Measurements from ENCODE around the gene FAM124B.

Gene FAM124B

DNA sequence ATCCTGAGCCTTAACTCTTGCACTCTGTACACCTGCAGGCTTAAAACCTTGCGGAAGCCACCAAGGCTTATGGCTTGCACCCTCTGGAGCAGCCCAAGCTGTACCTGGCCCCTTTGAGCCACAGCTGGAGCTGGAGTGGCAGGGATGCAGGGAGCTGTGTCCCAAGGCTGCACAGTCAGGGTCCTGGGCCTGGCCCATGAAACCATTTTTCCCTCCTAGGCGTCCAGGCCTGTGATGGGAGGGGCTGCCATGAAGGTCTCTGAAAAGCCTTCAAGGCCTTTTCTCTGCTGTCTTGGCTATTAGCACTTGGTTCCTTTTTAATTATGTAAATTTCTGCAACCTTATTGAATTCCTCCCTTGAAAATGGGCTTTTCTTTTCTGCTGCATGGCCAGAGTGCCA, 56.4 kb downstream of the FAM124B start:
- Histone ChIP-seq H3K36me3 (ENCODE audit: control insufficient read depth, insufficient read depth, low read length) (no peaks in the 10 kb centered on the region), H3K27me3 (replicated peaks; ENCODE audit: control insufficient read depth, insufficient read depth, low read length) (no peaks in the 10 kb centered on the region; the same call in 1 of the 2 replicates), H3K4me3 (replicated peaks; ENCODE audit: low read depth, low read length) (no peak overlapping the region)
- TF ChIP-seq, protein P1, sequence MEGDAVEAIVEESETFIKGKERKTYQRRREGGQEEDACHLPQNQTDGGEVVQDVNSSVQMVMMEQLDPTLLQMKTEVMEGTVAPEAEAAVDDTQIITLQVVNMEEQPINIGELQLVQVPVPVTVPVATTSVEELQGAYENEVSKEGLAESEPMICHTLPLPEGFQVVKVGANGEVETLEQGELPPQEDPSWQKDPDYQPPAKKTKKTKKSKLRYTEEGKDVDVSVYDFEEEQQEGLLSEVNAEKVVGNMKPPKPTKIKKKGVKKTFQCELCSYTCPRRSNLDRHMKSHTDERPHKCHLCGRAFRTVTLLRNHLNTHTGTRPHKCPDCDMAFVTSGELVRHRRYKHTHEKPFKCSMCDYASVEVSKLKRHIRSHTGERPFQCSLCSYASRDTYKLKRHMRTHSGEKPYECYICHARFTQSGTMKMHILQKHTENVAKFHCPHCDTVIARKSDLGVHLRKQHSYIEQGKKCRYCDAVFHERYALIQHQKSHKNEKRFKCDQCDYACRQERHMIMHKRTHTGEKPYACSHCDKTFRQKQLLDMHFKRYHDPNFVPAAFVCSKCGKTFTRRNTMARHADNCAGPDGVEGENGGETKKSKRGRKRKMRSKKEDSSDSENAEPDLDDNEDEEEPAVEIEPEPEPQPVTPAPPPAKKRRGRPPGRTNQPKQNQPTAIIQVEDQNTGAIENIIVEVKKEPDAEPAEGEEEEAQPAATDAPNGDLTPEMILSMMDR (IDR thresholded peaks at IDR 0.05; ENCODE audit: insufficient read depth, low read length, poor library complexity, severe bottlenecking), result no peak
- DNase-seq (ENCODE audit: extremely low read depth, insufficient read length), result no peak

GRCh38 chr2:224343226-224343625, 58.7 kb downstream of the FAM124B start:
- DNase-seq (ENCODE audit: extremely low read depth, insufficient read length), result no peak
- Histone ChIP-seq H3K36me3 (ENCODE audit: control insufficient read depth, insufficient read depth, low read length) (no peaks in the 10 kb centered on the region), H3K4me3 (replicated peaks; ENCODE audit: low read depth, low read length) (no peak overlapping the region), H3K27me3 (replicated peaks; ENCODE audit: control insufficient read depth, insufficient read depth, low read length) (no peaks in the 10 kb centered on the region; the same call in 1 of the 2 replicates)
- TF ChIP-seq, protein P1 (IDR thresholded peaks at IDR 0.05; ENCODE audit: insufficient read depth, low read length, poor library complexity, severe bottlenecking), result no peak

GRCh38 chr2:224335991-224336390, 65.9 kb downstream of the FAM124B start:
- no peaks in the 10 kb centered on the region for H3K36me3 ChIP-seq (ENCODE audit: control insufficient read depth, insufficient read depth, low read length)
- no peak overlapping the region for H3K4me3 ChIP-seq (replicated peaks; ENCODE audit: low read depth, low read length)
- TF ChIP-seq, protein P1 (IDR thresholded peaks at IDR 0.05; ENCODE audit: insufficient read depth, low read length, poor library complexity, severe bottlenecking), result no peak
- no peak for DNase-seq (ENCODE audit: extremely low read depth, insufficient read length)
- peaks cover 2% of the 10 kb centered on the region for H3K27me3 ChIP-seq (replicated peaks; ENCODE audit: control insufficient read depth, insufficient read depth, low read length)

GRCh38 chr2:224334726-224335125, 67.2 kb downstream of the FAM124B start:
- Histone ChIP-seq H3K4me3 (replicated peaks; ENCODE audit: low read depth, low read length) (no peak overlapping the region), H3K27me3 (replicated peaks; ENCODE audit: control insufficient read depth, insufficient read depth, low read length) (peaks cover 2% of the 10 kb centered on the region), H3K36me3 (ENCODE audit: control insufficient read depth, insufficient read depth, low read length) (no peaks in the 10 kb centered on the region)
- TF ChIP-seq, protein P1 (IDR thresholded peaks at IDR 0.05; ENCODE audit: insufficient read depth, low read length, poor library complexity, severe bottlenecking), result no peak
- DNase-seq (ENCODE audit: extremely low read depth, insufficient read length), result no peak

- Histone ChIP-seq H3K27me3 (replicated peaks; ENCODE audit: control insufficient read depth, insufficient read depth, low read length) (peaks cover 2% of the 10 kb centered on the region), H3K4me3 (replicated peaks; ENCODE audit: low read depth, low read length) (no peak overlapping the region), H3K36me3 (ENCODE audit: control insufficient read depth, insufficient read depth, low read length) (no peaks in the 10 kb centered on the region)
- TF ChIP-seq, protein P1 (IDR thresholded peaks at IDR 0.05; ENCODE audit: insufficient read depth, low read length, poor library complexity, severe bottlenecking), result no peak
- no peak for DNase-seq (ENCODE audit: extremely low read depth, insufficient read length)
Observed at GRCh38 chr2:224333726-224334482, 68.0 kb downstream of the FAM124B start.

All from GM06990 (cell line).